ENCODE measurements around the gene TYW3.

Gene TYW3

DNA sequence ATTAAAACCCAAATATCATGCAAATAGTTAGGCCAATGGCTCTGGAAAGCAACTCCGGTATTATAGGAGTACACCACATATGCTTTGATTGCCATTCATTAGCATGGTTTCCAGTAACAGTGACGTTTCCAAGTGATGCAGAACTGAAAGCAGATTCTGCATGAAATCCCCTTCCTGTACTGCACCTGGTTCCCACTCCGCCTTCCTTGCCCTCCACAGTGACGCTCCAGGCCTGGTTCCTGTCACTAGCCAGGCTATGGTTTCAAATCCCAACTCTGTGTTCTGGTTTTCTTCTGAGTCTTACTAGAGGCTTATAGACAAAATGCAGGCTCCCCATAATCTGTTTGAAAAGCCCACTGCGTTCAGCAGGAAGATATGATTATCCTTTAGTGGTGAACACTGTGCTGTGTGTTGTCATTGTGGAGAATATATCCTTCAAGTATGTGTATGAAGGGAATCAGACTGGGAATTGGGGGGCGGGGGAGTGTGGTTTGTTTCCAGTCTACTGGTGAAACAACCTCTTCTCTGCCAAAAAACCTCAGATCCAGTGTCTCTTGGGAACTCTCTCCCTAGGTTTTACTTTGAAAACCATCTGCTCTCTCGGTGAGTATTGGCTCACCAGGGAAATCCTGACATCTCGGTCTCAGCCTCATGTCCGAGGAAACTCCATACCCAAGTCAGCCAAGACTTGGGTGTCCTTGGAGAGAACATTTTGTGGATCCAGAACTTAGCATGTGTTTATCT is 78.7 kb downstream of the TYW3 start:
- peak; percentile 76 for DNase-seq

DNA sequence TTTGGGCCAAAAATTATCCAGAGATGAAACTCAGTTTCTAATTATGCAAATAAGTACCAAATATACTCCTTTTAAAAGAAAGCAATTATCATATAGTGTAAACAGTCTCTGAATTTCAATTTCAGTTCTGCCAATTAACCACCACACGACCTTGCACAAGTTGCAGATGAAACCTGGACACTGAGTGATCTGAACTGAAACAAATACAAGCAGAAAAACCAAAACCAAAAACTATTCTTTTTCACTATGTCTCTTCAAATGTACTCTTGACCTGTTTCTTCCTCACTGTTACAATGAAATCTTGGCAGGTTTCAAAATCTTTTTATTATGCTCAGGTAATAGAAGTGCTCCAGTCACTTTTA is 79.2 kb downstream of the TYW3 start:
- DNase-seq, result no peak
